22Rv1 (cell line): ENCODE results near the gene TM4SF5.

ENCODE experiments used
- H3K27ac ChIP-seq: fragments of 450-650 bp; 2 replicates; pipeline ENCODE4 v1.5.1; 2017
- ZFX ChIP-seq: fragments of 450-650 bp; IDR thresholded peaks from 2 replicates; pipeline ENCODE4 v1.6.1; 2017; ENCODE audit warnings: antibody characterized with exemption, borderline replicate concordance
- TF ChIP-seq, protein P1 (sequence below): fragments of 450-650 bp; IDR thresholded peaks from 2 replicates; pipeline ENCODE4 v1.5.1; 2017; ENCODE audit warnings: mild to moderate bottlenecking

Gene TM4SF5

GRCh38 chr17:4807605-4808377, 36.1 kb downstream of the TM4SF5 start:
- TF ChIP-seq ZFX, result no peak
- TF ChIP-seq, protein P1, sequence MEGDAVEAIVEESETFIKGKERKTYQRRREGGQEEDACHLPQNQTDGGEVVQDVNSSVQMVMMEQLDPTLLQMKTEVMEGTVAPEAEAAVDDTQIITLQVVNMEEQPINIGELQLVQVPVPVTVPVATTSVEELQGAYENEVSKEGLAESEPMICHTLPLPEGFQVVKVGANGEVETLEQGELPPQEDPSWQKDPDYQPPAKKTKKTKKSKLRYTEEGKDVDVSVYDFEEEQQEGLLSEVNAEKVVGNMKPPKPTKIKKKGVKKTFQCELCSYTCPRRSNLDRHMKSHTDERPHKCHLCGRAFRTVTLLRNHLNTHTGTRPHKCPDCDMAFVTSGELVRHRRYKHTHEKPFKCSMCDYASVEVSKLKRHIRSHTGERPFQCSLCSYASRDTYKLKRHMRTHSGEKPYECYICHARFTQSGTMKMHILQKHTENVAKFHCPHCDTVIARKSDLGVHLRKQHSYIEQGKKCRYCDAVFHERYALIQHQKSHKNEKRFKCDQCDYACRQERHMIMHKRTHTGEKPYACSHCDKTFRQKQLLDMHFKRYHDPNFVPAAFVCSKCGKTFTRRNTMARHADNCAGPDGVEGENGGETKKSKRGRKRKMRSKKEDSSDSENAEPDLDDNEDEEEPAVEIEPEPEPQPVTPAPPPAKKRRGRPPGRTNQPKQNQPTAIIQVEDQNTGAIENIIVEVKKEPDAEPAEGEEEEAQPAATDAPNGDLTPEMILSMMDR, result no peak
- peak overlapping the region; percentile 61; the same call in 1 of the 2 replicates for H3K27ac ChIP-seq

GRCh38 chr17:4808378-4808767, 36.7 kb downstream of the TM4SF5 start:
- TF ChIP-seq, protein P1, result no peak
- no peak for TF ChIP-seq ZFX
- H3K27ac ChIP-seq, result no peak overlapping the region

GRCh38 chr17:4810696-4811290, 39.1 kb downstream of the TM4SF5 start:
- no peak overlapping the region for H3K27ac ChIP-seq
- no peak for TF ChIP-seq ZFX
- TF ChIP-seq, protein P1, result no peak

DNA sequence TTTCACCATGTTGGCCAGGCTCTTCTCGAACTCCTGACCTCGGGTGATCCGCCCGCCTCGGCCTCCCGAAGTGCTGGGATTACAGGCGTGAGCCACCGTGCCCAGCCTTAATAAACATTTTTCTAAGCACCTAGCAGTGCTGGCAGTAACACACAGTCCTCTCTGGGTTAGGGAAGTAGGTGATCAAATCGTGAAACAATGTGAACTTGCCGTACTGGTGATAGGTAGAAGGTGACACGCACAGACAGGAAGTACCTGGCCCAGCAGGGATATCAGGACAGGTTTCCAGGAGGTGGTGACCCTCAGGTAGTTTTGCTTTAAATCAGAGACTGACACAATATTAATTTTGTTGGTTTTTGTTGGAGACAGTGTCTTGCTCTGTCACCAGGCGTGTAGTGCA, 39.8 kb downstream of the TM4SF5 start:
- TF ChIP-seq, protein P1, result no peak
- no peak for TF ChIP-seq ZFX
- no peak overlapping the region for H3K27ac ChIP-seq

DNA sequence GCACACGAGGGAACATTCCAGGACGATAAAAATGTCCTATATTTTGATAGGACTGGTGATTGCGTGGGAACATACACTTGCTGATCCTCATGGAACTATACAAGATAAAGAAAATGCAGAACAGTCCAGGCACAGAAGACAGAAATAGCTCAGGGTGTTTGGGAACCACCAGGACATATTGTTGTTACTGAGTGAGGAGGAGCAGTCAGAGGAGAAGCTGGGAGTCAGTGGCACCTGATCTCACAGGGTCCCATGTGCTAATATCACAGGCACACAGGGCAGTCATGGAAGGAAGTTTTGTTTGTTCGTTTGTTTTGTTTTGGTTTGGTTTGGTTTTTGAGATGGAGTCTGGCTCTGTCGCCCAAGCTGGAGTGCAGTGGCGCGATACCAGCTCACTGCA, 41.0 kb downstream of the TM4SF5 start:
- TF ChIP-seq, protein P1, result no peak
- no peak for TF ChIP-seq ZFX

GRCh38 chr17:4815043-4815675, 43.5 kb downstream of the TM4SF5 start:
- TF ChIP-seq, protein P1, result no peak
- TF ChIP-seq ZFX, result no peak

More for the DNA sequence above, 41.0 kb downstream of the TM4SF5 start:
- no peak overlapping the region for H3K27ac ChIP-seq

DNA sequence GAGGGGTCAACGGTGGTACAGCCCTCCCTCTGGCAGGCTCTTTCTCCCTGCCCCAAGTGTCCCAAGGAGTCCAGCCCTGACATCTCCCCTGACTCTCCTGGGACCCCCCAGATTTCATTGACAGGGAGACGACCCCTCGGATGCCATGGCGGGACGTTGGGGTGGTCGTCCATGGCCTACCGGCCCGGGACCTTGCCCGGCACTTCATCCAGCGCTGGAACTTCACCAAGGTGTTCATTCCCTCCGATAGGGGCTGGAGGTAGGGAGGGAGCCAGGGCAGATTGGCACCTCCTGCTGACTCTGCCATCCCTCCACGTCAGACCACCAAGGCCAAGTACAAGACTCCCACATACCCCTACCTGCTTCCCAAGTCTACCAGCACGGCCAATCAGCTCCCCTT, 45.1 kb downstream of the TM4SF5 start:
- no peak overlapping the region for H3K27ac ChIP-seq
- TF ChIP-seq ZFX, result no peak
- TF ChIP-seq, protein P1, result no peak

More at GRCh38 chr17:4815043-4815675, 43.5 kb downstream of the TM4SF5 start:
- H3K27ac ChIP-seq, result no peak overlapping the region
